RPMI7951 (cell line): ENCODE results near the gene TUBGCP2. TPM values are rescaled to one million over a fixed set of nuclear protein-coding genes. Genes with fewer than 3 reads are reported as not detected.

Experiments
- DNase-seq: peaks from one replicate; pipeline ENCODE4 v3.0.0-alpha.2; 2012; ENCODE audit warnings: low read depth
- total RNA-seq: library from RNA; depleted of rRNA; stranded (reverse); fragments of >200 nt; shearing (Covaris generic); gene quantifications from 2 replicates; pipeline ENCODE4 v1.2.3, GENCODE V29; 2014; rRNA removed

Gene TUBGCP2
- total RNA-seq, 1 experiment from 2014 or later, result 43.3 TPM

- no peak for DNase-seq
These were observed 78.1 kb downstream of the TUBGCP2 start for GRCh38 chr10:133230387-133231195.

- DNase-seq, result no peak
These were observed 78.7 kb downstream of the TUBGCP2 start, which contains the start of gene UTF1 for GRCh38 chr10:133230044-133230361. Gene UTF1, plus strand, starts transcription at chr10:133230217. Its CDS starts 72 bp downstream, at chr10:133230289.

- DNase-seq, result no peak
These were observed 79.2 kb downstream of the TUBGCP2 start for GRCh38 chr10:133229265-133230043.

Other genes starting within 250 kb of the TUBGCP2 start
- gene ADGRA1, start 220.9 kb downstream of the TUBGCP2 start, total RNA-seq, result not detected in 2 replicates
- gene KNDC1, start 148.7 kb downstream of the TUBGCP2 start, total RNA-seq, result not detected in 2 replicates
- not detected in 2 replicates for gene UTF1, start 78.7 kb downstream of the TUBGCP2 start, total RNA-seq
- gene VENTX, start 71.0 kb downstream of the TUBGCP2 start, total RNA-seq, result not detected in 2 replicates
- gene ADAM8, start 32.0 kb downstream of the TUBGCP2 start, total RNA-seq, result 3.8 and 6.3 TPM in 2 replicates
- gene ZNF511, start within 50 bp of the TUBGCP2 start, total RNA-seq, result 33.9 and 57.6 TPM in 2 replicates
- not detected in 2 replicates for gene CALY, start 28.0 kb upstream of the TUBGCP2 start, total RNA-seq
- gene PRAP1, start 38.5 kb upstream of the TUBGCP2 start, total RNA-seq, result not detected in 2 replicates
- 2.6 and 5.5 TPM in 2 replicates for gene FUOM, start 49.1 kb upstream of the TUBGCP2 start, total RNA-seq
- gene ECHS1, start 64.5 kb upstream of the TUBGCP2 start, total RNA-seq, result 91.1 and 104 TPM in 2 replicates
- gene PAOX, start 70.4 kb upstream of the TUBGCP2 start, total RNA-seq, result 2.8 and 4.6 TPM in 2 replicates
- 12.1 and 16.5 TPM in 2 replicates for gene MTG1, start 85.3 kb upstream of the TUBGCP2 start, total RNA-seq
- not detected in 2 replicates for gene SPRN, start 115.8 kb upstream of the TUBGCP2 start, total RNA-seq
- 0.10 and 0.24 TPM in 2 replicates for gene SCART1, start 145.1 kb upstream of the TUBGCP2 start, total RNA-seq
- not detected in 2 replicates for gene CYP2E1, start 218.5 kb upstream of the TUBGCP2 start, total RNA-seq